HUES64 (cell line): ENCODE measurements around the gene CXXC5.
A peak's percentile ranks its signal among the peaks of the same experiment; 100 is the strongest.

Experiments used
- H3K27ac ChIP-seq: 2 replicates; pipeline ENCODE4 v1.7.0; 2013; ENCODE audit warnings: low read depth, low read length, inconsistent platforms
- H3K27me3 ChIP-seq: 2 replicates; pipeline ENCODE4 v1.6.1; 2013; ENCODE audit warnings: mild to moderate bottlenecking, low read length; ENCODE audit not compliant: insufficient read depth
- H3K36me3 ChIP-seq: 2 replicates; pipeline ENCODE4 v1.6.1; 2013; ENCODE audit warnings: mild to moderate bottlenecking, low read length; ENCODE audit not compliant: insufficient read depth
- H3K4me1 ChIP-seq: 2 replicates; pipeline ENCODE4 v1.6.1; 2013; ENCODE audit warnings: mild to moderate bottlenecking, low read length, moderate library complexity; ENCODE audit not compliant: insufficient read depth
- H3K4me3 ChIP-seq: 2 replicates; pipeline ENCODE4 v1.5.1; 2013; ENCODE audit warnings: mild to moderate bottlenecking, low read length, moderate library complexity
- H3K9ac ChIP-seq: 2 replicates; pipeline ENCODE4 v1.6.1; 2013; ENCODE audit warnings: mild to moderate bottlenecking, low read depth, low read length
- H3K9me3 ChIP-seq: 2 replicates; pipeline ENCODE4 v1.6.1; 2013; ENCODE audit warnings: low read depth, low read length; ENCODE audit not compliant: insufficient read depth
- WGBS: fragments of 150-250, 120-280 bp; methylation state at CpG from one replicate; pipeline ENCODE4 v1.1.7; 2013; ENCODE audit warnings: missing lambda C conversion rate; 5-methylcytosine and 5-hydroxymethylcytosine counted together

CXXC5 gene

DNA sequence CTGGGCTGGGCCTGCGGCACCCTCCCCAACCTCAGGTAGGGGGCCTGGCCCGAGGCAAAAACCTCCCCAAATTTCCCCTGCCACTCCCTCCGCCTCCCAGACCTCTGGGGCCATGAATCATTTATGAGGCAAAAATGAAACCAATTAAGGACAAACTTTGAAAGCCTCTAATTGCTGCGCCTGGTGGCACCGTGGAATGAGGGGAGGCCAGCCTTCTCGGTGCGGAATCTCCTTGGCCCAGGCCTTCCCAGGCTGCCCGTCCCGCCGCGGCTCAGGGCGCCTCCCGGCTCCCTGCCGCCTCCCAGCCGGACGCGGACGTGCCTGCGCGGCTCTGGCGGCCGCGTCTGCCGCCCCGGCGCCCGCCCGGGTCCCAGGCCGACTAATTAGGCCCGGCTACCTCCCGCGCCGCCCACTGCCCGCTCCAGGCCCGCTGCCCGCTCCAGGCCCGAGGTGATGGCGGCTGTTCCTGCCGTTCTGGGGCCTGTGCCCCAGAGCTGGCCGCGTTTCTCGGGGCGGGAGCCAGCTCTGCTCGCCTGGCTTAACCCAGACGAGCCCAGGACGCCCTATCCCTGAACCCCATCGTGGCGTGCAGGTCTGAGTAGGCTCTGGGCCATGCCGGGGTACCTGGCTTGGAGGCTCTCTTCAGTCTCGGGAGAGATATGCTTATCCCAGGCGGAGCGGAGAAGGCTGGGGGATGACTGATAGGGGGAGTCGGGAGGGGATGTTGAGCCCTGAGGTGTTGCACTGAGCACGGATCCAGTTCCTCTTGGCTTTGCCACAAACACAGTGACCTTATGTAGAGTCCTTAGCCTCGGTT lies 20.1 kb downstream of the CXXC5 start:
- H3K4me3 ChIP-seq, result no peak overlapping the region
- H3K27me3 ChIP-seq, result no peaks in the 10 kb centered on the region
- 77% methylated on average over 55 of the region's 55 CpGs for WGBS
- H3K27ac ChIP-seq, result no peak overlapping the region
- no peaks in the 10 kb centered on the region for H3K9me3 ChIP-seq
- peaks cover 5% of the 10 kb centered on the region; the same call in 1 of the 2 replicates for H3K36me3 ChIP-seq
- H3K9ac ChIP-seq, result no peak overlapping the region
- peaks cover 24% of the 10 kb centered on the region for H3K4me1 ChIP-seq

- peaks cover 23% of the 10 kb centered on the region for H3K4me1 ChIP-seq
- no peaks in the 10 kb centered on the region for H3K9me3 ChIP-seq
- H3K4me3 ChIP-seq, result no peak overlapping the region
- H3K27me3 ChIP-seq, result no peaks in the 10 kb centered on the region
- H3K27ac ChIP-seq, result no peak overlapping the region
- H3K9ac ChIP-seq, result no peak overlapping the region
- peaks cover 5% of the 10 kb centered on the region; the same call in 1 of the 2 replicates for H3K36me3 ChIP-seq
- WGBS, result 86% methylated on average over 14 of the region's 18 CpGs
Observed at GRCh38 chr5:139668924-139669661, 20.9 kb downstream of the CXXC5 start.

- H3K4me3 ChIP-seq, result no peak overlapping the region
- H3K27ac ChIP-seq, result no peak overlapping the region
- 48% methylated on average over 23 of the region's 23 CpGs for WGBS
- H3K9ac ChIP-seq, result no peak overlapping the region
- H3K27me3 ChIP-seq, result no peaks in the 10 kb centered on the region
- H3K9me3 ChIP-seq, result no peaks in the 10 kb centered on the region
- H3K4me1 ChIP-seq, result peaks cover 23% of the 10 kb centered on the region
- peaks cover under 1% of the 10 kb centered on the region; the same call in 1 of the 2 replicates for H3K36me3 ChIP-seq
Observed at GRCh38 chr5:139669662-139670368, 21.7 kb downstream of the CXXC5 start.

GRCh38 chr5:139670369-139671095 lies 22.4 kb downstream of the CXXC5 start:
- no peaks in the 10 kb centered on the region for H3K36me3 ChIP-seq
- 90% methylated on average over 16 of the region's 16 CpGs for WGBS
- H3K27me3 ChIP-seq, result no peaks in the 10 kb centered on the region
- H3K4me1 ChIP-seq, result peaks cover 23% of the 10 kb centered on the region
- no peak overlapping the region for H3K4me3 ChIP-seq
- no peak overlapping the region for H3K9ac ChIP-seq
- no peaks in the 10 kb centered on the region for H3K9me3 ChIP-seq
- H3K27ac ChIP-seq, result no peak overlapping the region

DNA sequence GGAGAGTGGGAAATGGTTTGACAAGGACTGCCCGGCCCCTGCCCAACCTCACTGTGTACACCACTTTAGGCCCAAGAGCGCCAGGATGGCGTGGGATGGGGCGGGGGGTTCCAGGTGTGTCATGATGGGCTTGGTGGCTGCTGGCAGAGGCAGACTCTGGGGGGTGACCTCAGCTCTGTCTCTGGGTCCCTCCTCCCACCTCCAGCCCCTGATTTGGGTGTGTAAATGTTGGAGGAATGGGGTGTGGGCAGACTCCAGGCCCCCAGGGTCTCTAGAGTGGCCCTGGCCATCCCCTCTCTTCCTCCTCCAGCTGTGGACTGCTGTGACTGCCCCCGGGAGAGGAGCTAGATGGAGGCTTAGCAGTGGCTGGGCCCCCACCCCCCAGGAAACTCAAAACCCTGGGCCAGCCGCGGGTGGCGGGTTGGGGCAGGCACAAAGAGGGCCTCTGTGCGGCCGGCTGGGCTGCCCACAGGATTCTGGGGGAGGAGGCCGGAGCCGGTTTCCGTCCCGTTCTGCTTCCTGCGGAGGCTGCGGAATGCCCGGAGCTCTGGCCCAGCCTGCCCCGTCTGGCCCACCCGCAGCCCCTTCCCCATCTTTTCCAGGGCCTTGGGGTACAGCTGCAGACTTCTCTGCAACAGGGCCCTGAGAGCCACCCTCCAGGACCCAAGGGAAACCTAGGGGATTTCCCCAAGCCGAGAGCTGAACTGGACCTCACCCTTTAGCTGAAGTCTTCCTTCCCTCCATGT lies 23.1 kb downstream of the CXXC5 start:
- no peak overlapping the region for H3K9ac ChIP-seq
- H3K36me3 ChIP-seq, result no peaks in the 10 kb centered on the region
- no peak overlapping the region for H3K4me3 ChIP-seq
- H3K4me1 ChIP-seq, result peaks cover 23% of the 10 kb centered on the region
- H3K27me3 ChIP-seq, result no peaks in the 10 kb centered on the region
- no peaks in the 10 kb centered on the region for H3K9me3 ChIP-seq
- H3K27ac ChIP-seq, result peak overlapping the region; percentile 6; the same call in 1 of the 2 replicates
- 65% methylated on average over 19 of the region's 20 CpGs for WGBS

DNA sequence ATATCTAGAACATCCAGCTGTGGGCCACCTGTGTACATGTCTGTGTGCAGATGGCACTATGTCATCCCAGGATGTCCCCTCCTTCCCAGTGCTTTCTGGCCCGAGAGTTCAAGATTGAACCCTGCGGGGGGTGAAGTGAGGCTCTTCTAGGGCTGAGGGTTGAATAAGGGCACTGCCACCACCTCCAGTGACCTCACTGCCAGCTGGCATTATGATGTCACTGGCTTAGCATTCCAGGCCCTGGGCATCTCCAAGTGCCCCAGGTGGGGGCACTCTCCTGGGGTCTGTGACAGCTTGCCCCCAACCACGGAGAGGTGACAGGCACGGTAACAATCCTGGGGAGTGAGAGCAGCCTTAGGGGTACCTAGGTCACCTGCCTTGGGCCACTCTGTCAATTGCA lies 27.1 kb downstream of the CXXC5 start:
- Histone ChIP-seq H3K4me1 (peaks cover 27% of the 10 kb centered on the region), H3K4me3 (no peak overlapping the region), H3K27me3 (no peaks in the 10 kb centered on the region), H3K27ac (no peak overlapping the region), H3K36me3 (peaks cover 6% of the 10 kb centered on the region), H3K9me3 (no peaks in the 10 kb centered on the region), H3K9ac (no peak overlapping the region)
- WGBS, result 89% methylated on average over 4 of the region's 4 CpGs

- WGBS, result 86% methylated on average over 4 of the region's 4 CpGs
- peaks cover 12% of the 10 kb centered on the region for H3K36me3 ChIP-seq
Observed at GRCh38 chr5:139675825-139676224, 27.7 kb downstream of the CXXC5 start.

GRCh38 chr5:139676406-139676805 lies 28.3 kb downstream of the CXXC5 start:
- H3K27ac ChIP-seq, result no peak overlapping the region
- H3K9me3 ChIP-seq, result no peaks in the 10 kb centered on the region
- peaks cover 18% of the 10 kb centered on the region for H3K4me1 ChIP-seq
- H3K27me3 ChIP-seq, result no peaks in the 10 kb centered on the region
- 70% methylated on average over 3 of the region's 3 CpGs for WGBS
- H3K4me3 ChIP-seq, result no peak overlapping the region
- peaks cover 18% of the 10 kb centered on the region for H3K36me3 ChIP-seq
- no peak overlapping the region for H3K9ac ChIP-seq

More at GRCh38 chr5:139675825-139676224, 27.7 kb downstream of the CXXC5 start:
- Histone ChIP-seq H3K27ac (no peak overlapping the region), H3K4me3 (no peak overlapping the region), H3K9ac (no peak overlapping the region), H3K27me3 (no peaks in the 10 kb centered on the region), H3K4me1 (peaks cover 21% of the 10 kb centered on the region), H3K9me3 (no peaks in the 10 kb centered on the region)

DNA sequence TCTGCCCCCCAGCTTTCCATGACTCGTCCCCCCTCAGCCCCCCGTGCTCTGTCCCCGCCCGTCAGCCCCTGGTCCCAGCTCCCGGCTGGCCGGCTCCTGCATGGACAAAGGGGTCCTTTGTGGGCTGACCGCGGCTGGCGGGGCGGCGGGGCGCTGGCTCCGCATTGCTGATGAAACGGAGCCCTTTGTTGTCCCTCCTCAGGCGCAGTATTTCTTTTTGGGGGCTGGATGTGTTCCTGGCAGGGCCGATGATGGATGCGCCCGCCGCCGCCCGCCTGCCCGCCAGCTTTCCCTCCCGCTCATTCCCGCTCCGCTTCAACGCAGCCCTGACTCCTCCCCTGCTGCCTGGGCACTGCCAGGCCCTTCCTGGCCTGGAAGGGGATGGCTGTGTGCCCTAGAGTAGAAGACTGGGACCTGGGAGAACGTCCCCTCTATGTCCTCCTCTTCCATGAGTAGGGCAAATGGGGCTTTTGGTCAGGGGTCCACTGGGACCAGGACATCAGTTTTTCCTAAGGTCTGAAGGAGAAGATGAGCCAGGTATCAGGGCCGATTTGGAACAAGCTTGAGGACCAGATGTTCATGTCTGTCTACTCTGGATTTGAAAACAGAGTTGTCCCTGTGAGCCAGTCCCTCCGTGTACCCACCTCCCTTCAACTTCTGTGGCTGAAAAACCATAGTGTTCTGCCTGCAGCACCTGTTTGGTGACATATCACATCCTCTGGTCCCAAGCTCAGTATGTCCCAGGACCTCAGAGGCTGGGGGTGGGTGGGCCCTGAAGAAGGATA lies 29.0 kb downstream of the CXXC5 start:
- Histone ChIP-seq H3K27me3 (no peaks in the 10 kb centered on the region), H3K9me3 (no peaks in the 10 kb centered on the region), H3K36me3 (peaks cover 25% of the 10 kb centered on the region), H3K4me3 (no peak overlapping the region), H3K4me1 (peaks cover 18% of the 10 kb centered on the region), H3K9ac (no peak overlapping the region), H3K27ac (0 out of 2 replicates have a peak overlapping the region, but pooled peaks have one; percentile 34)
- WGBS, result 80% methylated on average over 29 of the region's 29 CpGs
